K562 (cell line): ENCODE results near the gene ORAI1.

Experiments used
- HNRNPH1 ChIP-seq: fragments of 200-400 bp; formaldehyde crosslinking; optimal IDR thresholded peaks from 2 replicates; pipeline ENCODE3; 2017; ENCODE audit warnings: low read depth, mild to moderate bottlenecking, low read length, moderate library complexity
- POLR2AphosphoS5 ChIP-seq: IDR thresholded peaks from 2 replicates; pipeline ENCODE4 v1.6.1; 2011; ENCODE audit warnings: mild to moderate bottlenecking, low read depth, low read length, moderate library complexity; ENCODE audit not compliant: control insufficient read depth, insufficient read depth
- REST ChIP-seq, 2 experiments: fragments of 450-650 bp; formaldehyde crosslinking in 1 of 2; IDR thresholded peaks; 2 replicates each; pipeline versions ENCODE4 v1.4.0 to v1.6.1; 2014 to 2020; ENCODE audit warnings: mild to moderate bottlenecking in 2 of 2, borderline replicate concordance in 1 of 2, low read depth in 1 of 2
- SMARCC2 ChIP-seq: fragments of 450-650 bp; IDR thresholded peaks from 2 replicates; pipeline ENCODE4 v1.6.1; 2017; ENCODE audit warnings: antibody characterized with exemption, moderate library complexity, mild to moderate bottlenecking, low read depth

GRCh38 chr12:121611306-121611705 is 15.0 kb upstream of the ORAI1 start:
- TF ChIP-seq POLR2AphosphoS5 (no peak), SMARCC2 (no peak), HNRNPH1 (no peak), REST (IDR thresholded peaks at IDR 0.05; ENCODE audit: borderline replicate concordance) (no peak), REST (CRISPR knock-in tag; IDR thresholded peaks at IDR 0.05; ENCODE audit: low read depth) (no peak)
